ENCODE measurements around the gene IL1RL2.

IL1RL2 gene

GRCh38 chr2:102176172-102176571 is 10.7 kb upstream of the IL1RL2 start:
- Mint-ChIP-seq H3K4me1 (ENCODE audit: low read depth) (peaks cover 40% of the 10 kb centered on the region), H3K9me3 (no peaks in the 10 kb centered on the region), H3K36me3 (ENCODE audit: low read depth) (peaks cover 91% of the 10 kb centered on the region), H3K27ac (no peak overlapping the region), H3K27me3 (no peaks in the 10 kb centered on the region), H3K4me3 (no peak overlapping the region)
- intact Hi-C loops (cut with micrococcal nuclease): no loop called here

- H3K36me3 Mint-ChIP-seq (ENCODE audit: low read depth): peaks cover 78% of the 10 kb centered on the region
- peak overlapping the region; percentile 29 for H3K27ac Mint-ChIP-seq
- intact Hi-C loops (cut with micrococcal nuclease): no loop called here
- H3K4me3 Mint-ChIP-seq: no peak overlapping the region
- no peaks in the 10 kb centered on the region for H3K9me3 Mint-ChIP-seq
- H3K4me1 Mint-ChIP-seq (ENCODE audit: low read depth): peaks cover 35% of the 10 kb centered on the region
- H3K27me3 Mint-ChIP-seq: no peaks in the 10 kb centered on the region
These were observed 8.9 kb upstream of the IL1RL2 start for GRCh38 chr2:102177814-102178478.

GRCh38 chr2:102179061-102179460 is 7.8 kb upstream of the IL1RL2 start:
- H3K9me3 Mint-ChIP-seq: no peaks in the 10 kb centered on the region
- no peak overlapping the region for H3K4me3 Mint-ChIP-seq
- H3K36me3 Mint-ChIP-seq (ENCODE audit: low read depth): peaks cover 68% of the 10 kb centered on the region
- no peak overlapping the region for H3K27ac Mint-ChIP-seq
- H3K4me1 Mint-ChIP-seq (ENCODE audit: low read depth): peaks cover 31% of the 10 kb centered on the region
- intact Hi-C loops (cut with micrococcal nuclease): no loop called here
- H3K27me3 Mint-ChIP-seq: no peaks in the 10 kb centered on the region

- H3K4me1 Mint-ChIP-seq (ENCODE audit: low read depth): peaks cover 29% of the 10 kb centered on the region
- H3K4me3 Mint-ChIP-seq: no peak overlapping the region
- no peaks in the 10 kb centered on the region for H3K27me3 Mint-ChIP-seq
- peaks cover 58% of the 10 kb centered on the region for H3K36me3 Mint-ChIP-seq (ENCODE audit: low read depth)
- H3K27ac Mint-ChIP-seq: no peak overlapping the region
- intact Hi-C loops (cut with micrococcal nuclease): no loop called here
- no peaks in the 10 kb centered on the region for H3K9me3 Mint-ChIP-seq
These were observed 6.8 kb upstream of the IL1RL2 start for GRCh38 chr2:102179788-102180686.

GRCh38 chr2:102180687-102180999 is 6.2 kb upstream of the IL1RL2 start:
- Mint-ChIP-seq H3K36me3 (ENCODE audit: low read depth) (peaks cover 52% of the 10 kb centered on the region), H3K4me1 (ENCODE audit: low read depth) (peaks cover 24% of the 10 kb centered on the region), H3K27ac (no peak overlapping the region), H3K9me3 (no peaks in the 10 kb centered on the region), H3K4me3 (no peak overlapping the region), H3K27me3 (no peaks in the 10 kb centered on the region)
- intact Hi-C loops (cut with micrococcal nuclease): no loop called here

GRCh38 chr2:102181376-102181775 is 5.4 kb upstream of the IL1RL2 start:
- intact Hi-C loops (cut with micrococcal nuclease): no loop called here
- Mint-ChIP-seq H3K9me3 (no peaks in the 10 kb centered on the region), H3K4me1 (ENCODE audit: low read depth) (peaks cover 24% of the 10 kb centered on the region), H3K27ac (no peak overlapping the region), H3K36me3 (ENCODE audit: low read depth) (peaks cover 45% of the 10 kb centered on the region), H3K27me3 (no peaks in the 10 kb centered on the region), H3K4me3 (no peak overlapping the region)

- H3K36me3 Mint-ChIP-seq (ENCODE audit: low read depth): peaks cover 38% of the 10 kb centered on the region
- no peaks in the 10 kb centered on the region for H3K9me3 Mint-ChIP-seq
- no peak overlapping the region for H3K27ac Mint-ChIP-seq
- no peaks in the 10 kb centered on the region for H3K27me3 Mint-ChIP-seq
- H3K4me3 Mint-ChIP-seq: no peak overlapping the region
- peaks cover 29% of the 10 kb centered on the region for H3K4me1 Mint-ChIP-seq (ENCODE audit: low read depth)
- intact Hi-C loops (cut with micrococcal nuclease): no loop called here
These were observed 4.7 kb upstream of the IL1RL2 start for GRCh38 chr2:102181919-102182635.

GRCh38 chr2:102184018-102184417 is 2.8 kb upstream of the IL1RL2 start:
- no peaks in the 10 kb centered on the region for H3K27me3 Mint-ChIP-seq
- H3K9me3 Mint-ChIP-seq: peaks cover 14% of the 10 kb centered on the region
- intact Hi-C loops (cut with micrococcal nuclease): no loop called here
- no peak overlapping the region for H3K4me3 Mint-ChIP-seq
- H3K36me3 Mint-ChIP-seq (ENCODE audit: low read depth): peaks cover 34% of the 10 kb centered on the region
- peaks cover 30% of the 10 kb centered on the region for H3K4me1 Mint-ChIP-seq (ENCODE audit: low read depth)
- H3K27ac Mint-ChIP-seq: peak overlapping the region; percentile 45

- H3K27ac Mint-ChIP-seq: no peak overlapping the region
These were observed 2.3 kb upstream of the IL1RL2 start for GRCh38 chr2:102184568-102184967.

GRCh38 chr2:102185347-102185746 is 1.5 kb upstream of the IL1RL2 start:
- no peak overlapping the region for H3K27ac Mint-ChIP-seq
- no peaks in the 10 kb centered on the region for H3K27me3 Mint-ChIP-seq
- no peak overlapping the region for H3K4me3 Mint-ChIP-seq
- H3K36me3 Mint-ChIP-seq (ENCODE audit: low read depth): peaks cover 25% of the 10 kb centered on the region
- intact Hi-C loops (cut with micrococcal nuclease): no loop called here
- peaks cover 14% of the 10 kb centered on the region for H3K9me3 Mint-ChIP-seq
- H3K4me1 Mint-ChIP-seq (ENCODE audit: low read depth): peaks cover 27% of the 10 kb centered on the region

More at GRCh38 chr2:102184568-102184967, 2.3 kb upstream of the IL1RL2 start:
- Mint-ChIP-seq H3K4me3 (no peak overlapping the region), H3K4me1 (ENCODE audit: low read depth) (peaks cover 27% of the 10 kb centered on the region), H3K9me3 (peaks cover 14% of the 10 kb centered on the region), H3K36me3 (ENCODE audit: low read depth) (peaks cover 28% of the 10 kb centered on the region), H3K27me3 (no peaks in the 10 kb centered on the region)
- intact Hi-C loops (cut with micrococcal nuclease): no loop called here

GRCh38 chr2:102187496-102188150 is 800 bp downstream of the IL1RL2 start:
- H3K4me3 Mint-ChIP-seq: peak overlapping the region; percentile 78
- H3K27ac Mint-ChIP-seq: peak overlapping the region; percentile 97
- intact Hi-C loops (cut with micrococcal nuclease): no loop called here
- H3K9me3 Mint-ChIP-seq: peaks cover 14% of the 10 kb centered on the region
- H3K4me1 Mint-ChIP-seq (ENCODE audit: low read depth): peaks cover 28% of the 10 kb centered on the region
- no peaks in the 10 kb centered on the region for H3K27me3 Mint-ChIP-seq
- H3K36me3 Mint-ChIP-seq (ENCODE audit: low read depth): peaks cover 14% of the 10 kb centered on the region

- H3K27me3 Mint-ChIP-seq: peaks cover 1% of the 10 kb centered on the region
- peaks cover 18% of the 10 kb centered on the region for H3K36me3 Mint-ChIP-seq (ENCODE audit: low read depth)
- no peak overlapping the region for H3K4me3 Mint-ChIP-seq
- intact Hi-C loops (cut with micrococcal nuclease): no loop called here
- peaks cover 30% of the 10 kb centered on the region for H3K4me1 Mint-ChIP-seq (ENCODE audit: low read depth)
- peaks cover 14% of the 10 kb centered on the region for H3K9me3 Mint-ChIP-seq
- H3K27ac Mint-ChIP-seq: peak overlapping the region; percentile 50
These were observed 3.7 kb downstream of the IL1RL2 start for GRCh38 chr2:102190430-102191107.

GRCh38 chr2:102191501-102191900 is 4.7 kb downstream of the IL1RL2 start:
- Mint-ChIP-seq H3K4me3 (no peak overlapping the region), H3K36me3 (ENCODE audit: low read depth) (peaks cover 20% of the 10 kb centered on the region), H3K27me3 (peaks cover 2% of the 10 kb centered on the region), H3K4me1 (ENCODE audit: low read depth) (peaks cover 36% of the 10 kb centered on the region), H3K27ac (no peak overlapping the region), H3K9me3 (peaks cover 14% of the 10 kb centered on the region)
- intact Hi-C loops (cut with micrococcal nuclease): no loop called here
